Mesenchymal stem cell (in vitro differentiated cells and primary cell): ENCODE data around the gene SKIDA1. TPM values are rescaled to one million over a fixed set of nuclear protein-coding genes. Genes with fewer than 3 reads are reported as not detected.

ENCODE experiments used
- DNase-seq: peaks from one replicate; pipeline ENCODE4 v3.0.0-alpha.2; 2013
- H2AFZ ChIP-seq: one replicate; pipeline ENCODE4 v1.6.1; 2013; ENCODE audit warnings: low read depth, mild to moderate bottlenecking, control low read depth, inconsistent platforms, low read length, moderate library complexity
- H2AK5ac ChIP-seq: 2 replicates; pipeline ENCODE4 v1.6.1; 2013; ENCODE audit warnings: low read length, moderate library complexity, mild to moderate bottlenecking, inconsistent platforms; ENCODE audit not compliant: severe bottlenecking
- H2BK120ac ChIP-seq: one replicate; pipeline ENCODE4 v1.6.1; 2013; ENCODE audit warnings: low read depth, mild to moderate bottlenecking, inconsistent platforms, low read length, moderate library complexity
- H2BK12ac ChIP-seq, 2 experiments: one replicate each; pipeline ENCODE4 v1.6.1; 2013; ENCODE audit warnings: inconsistent platforms in 2 of 2, low read length in 2 of 2, mild to moderate bottlenecking in 2 of 2, moderate library complexity in 2 of 2, control low read depth in 1 of 2
- H2BK15ac ChIP-seq: one replicate; pipeline ENCODE4 v1.6.1; 2013; ENCODE audit warnings: mild to moderate bottlenecking, low read depth, inconsistent platforms; ENCODE audit not compliant: poor library complexity, severe bottlenecking
- H2BK5ac ChIP-seq: 2 replicates; pipeline ENCODE4 v1.6.1; 2013; ENCODE audit warnings: low read depth, mild to moderate bottlenecking, low read length, control low read depth, inconsistent platforms; ENCODE audit not compliant: poor library complexity, severe bottlenecking
- H3K14ac ChIP-seq, 2 experiments: one replicate each; pipeline ENCODE4 v1.6.1; 2013; ENCODE audit warnings: inconsistent platforms in 2 of 2, low read length in 2 of 2, control low read depth in 1 of 2, mild to moderate bottlenecking in 1 of 2, moderate library complexity in 1 of 2
- H3K18ac ChIP-seq, 2 experiments: one replicate each; pipeline ENCODE4 v1.6.1; 2013; ENCODE audit warnings: inconsistent platforms in 2 of 2, low read length in 2 of 2, control low read depth in 1 of 2, low read depth in 1 of 2, mild to moderate bottlenecking in 1 of 2
- H3K23ac ChIP-seq, 2 experiments: one replicate each; pipeline ENCODE4 v1.6.1; 2013; ENCODE audit warnings: inconsistent platforms in 2 of 2, low read length in 2 of 2, mild to moderate bottlenecking in 2 of 2, moderate library complexity in 2 of 2, control low read depth in 1 of 2
- H3K27ac ChIP-seq: 2 replicates; pipeline ENCODE4 v1.5.1; 2013; ENCODE audit warnings: mild to moderate bottlenecking, moderate library complexity, low read length, control low read depth, inconsistent platforms; ENCODE audit not compliant: poor library complexity, severe bottlenecking
- H3K27me3 ChIP-seq, 2 experiments: 2 replicates each; pipeline versions ENCODE4 v1.6.1 to v1.7.0; 2013; ENCODE audit warnings: low read length in 2 of 2, mild to moderate bottlenecking in 2 of 2, moderate library complexity in 2 of 2, control low read depth in 1 of 2, inconsistent platforms in 1 of 2; ENCODE audit not compliant: control insufficient read depth in 1 of 2, insufficient read depth in 1 of 2
- H3K36me3 ChIP-seq, 2 experiments: 2 replicates each; pipeline versions ENCODE4 v1.6.1 to v1.7.0; 2013; ENCODE audit warnings: low read length in 2 of 2, control low read depth in 1 of 2, inconsistent platforms in 1 of 2, low read depth in 1 of 2, mild to moderate bottlenecking in 1 of 2; ENCODE audit not compliant: insufficient read depth in 2 of 2, control insufficient read depth in 1 of 2
- H3K4ac ChIP-seq, 2 experiments: one replicate each; pipeline ENCODE4 v1.6.1; 2013; ENCODE audit warnings: inconsistent platforms in 2 of 2, low read length in 2 of 2, mild to moderate bottlenecking in 2 of 2, moderate library complexity in 2 of 2, control low read depth in 1 of 2, low read depth in 1 of 2
- H3K4me1 ChIP-seq: 2 replicates; pipeline ENCODE4 v1.6.1; 2013; ENCODE audit warnings: low read depth, low read length, control low read depth; ENCODE audit not compliant: control insufficient read depth, insufficient read depth
- H3K4me2 ChIP-seq: 2 replicates; pipeline ENCODE4 v1.6.1; 2013; ENCODE audit warnings: low read length, mild to moderate bottlenecking, inconsistent platforms; ENCODE audit not compliant: poor library complexity, severe bottlenecking
- H3K4me3 ChIP-seq, 2 experiments: 2 replicates each; pipeline versions ENCODE4 v1.5.1 to v1.7.0; 2013; ENCODE audit warnings: low read length in 2 of 2, mild to moderate bottlenecking in 2 of 2, control low read depth in 1 of 2, low read depth in 1 of 2; ENCODE audit not compliant: insufficient read depth in 1 of 2
- H3K79me1 ChIP-seq: replicated peaks from 2 replicates; pipeline ENCODE4 v1.6.1; 2013; ENCODE audit warnings: mild to moderate bottlenecking, control low read depth, low read length, inconsistent platforms; ENCODE audit not compliant: poor library complexity, severe bottlenecking
- H3K9ac ChIP-seq: 2 replicates; pipeline ENCODE4 v1.7.0; 2013; ENCODE audit warnings: mild to moderate bottlenecking, low read length, moderate library complexity
- H3K9me3 ChIP-seq: 2 replicates; pipeline ENCODE4 v1.7.0; 2013; ENCODE audit warnings: mild to moderate bottlenecking, low read length; ENCODE audit not compliant: control insufficient read depth
- H4K8ac ChIP-seq: one replicate; pipeline ENCODE4 v1.6.1; 2013; ENCODE audit warnings: inconsistent platforms, mild to moderate bottlenecking, low read length, moderate library complexity
- H4K91ac ChIP-seq: one replicate; pipeline ENCODE4 v1.6.1; 2013; ENCODE audit warnings: mild to moderate bottlenecking, low read length, inconsistent platforms
- WGBS: methylation state at CpG from one replicate; pipeline ENCODE4 v1.1.7; 2013; ENCODE audit warnings: mixed read lengths; 5-methylcytosine and 5-hydroxymethylcytosine counted together
- small RNA-seq: library from polyadenylated mRNA; stranded (forward); fragments of <200 nt; extraction: miRNeasy Mini kit (QIAGEN cat#:217004); gene quantifications from one replicate; pipeline ENCODE3, GENCODE V24; 2013; ENCODE audit warnings: low read depth

SKIDA1 gene

DNA sequence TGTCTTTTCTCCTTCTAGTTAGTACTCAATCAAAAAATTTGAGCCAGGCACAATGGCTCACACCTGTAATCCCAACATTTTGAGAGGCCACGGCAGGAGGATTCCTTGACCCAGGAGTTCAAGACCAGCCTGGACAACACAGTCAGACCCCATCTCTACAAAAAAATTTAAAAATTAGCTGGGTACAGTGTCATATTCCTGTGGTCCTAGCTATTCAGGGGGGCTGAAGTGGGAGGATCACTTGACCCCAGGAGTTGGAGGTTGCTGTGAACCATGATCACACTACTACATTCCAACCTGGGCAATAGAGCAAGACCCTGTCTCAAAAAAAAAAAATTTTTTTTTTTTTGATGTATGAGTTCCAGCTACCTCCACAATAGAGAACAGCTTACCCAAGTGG is 57.8 kb downstream of the SKIDA1 start:
- H3K27me3 ChIP-seq: no peaks in the 10 kb centered on the region
- no peak overlapping the region for H4K91ac ChIP-seq
- no peaks in the 10 kb centered on the region for H3K4me1 ChIP-seq
- no peak for DNase-seq
- no peak overlapping the region for H3K18ac ChIP-seq
- no peak overlapping the region for H3K4me2 ChIP-seq
- no peaks in the 10 kb centered on the region for H3K36me3 ChIP-seq
- no peak overlapping the region for H2BK5ac ChIP-seq
- no peak overlapping the region for H3K27ac ChIP-seq
- H3K4me3 ChIP-seq: no peak overlapping the region
- H3K14ac ChIP-seq: no peak overlapping the region
- H2AFZ ChIP-seq: no peak overlapping the region
- no peak overlapping the region for H2AK5ac ChIP-seq
- H2BK120ac ChIP-seq: no peak overlapping the region
- no peak overlapping the region for H3K23ac ChIP-seq
- no peak overlapping the region for H3K4ac ChIP-seq
- 100% methylated on average over 1 of the region's 1 CpG for WGBS
- H3K79me1 ChIP-seq: no peaks in the 10 kb centered on the region
- H3K9me3 ChIP-seq: no peaks in the 10 kb centered on the region
- H2BK12ac ChIP-seq: no peak overlapping the region
- no peak overlapping the region for H2BK15ac ChIP-seq
- H4K8ac ChIP-seq: no peak overlapping the region
- no peak overlapping the region for H3K9ac ChIP-seq

DNA sequence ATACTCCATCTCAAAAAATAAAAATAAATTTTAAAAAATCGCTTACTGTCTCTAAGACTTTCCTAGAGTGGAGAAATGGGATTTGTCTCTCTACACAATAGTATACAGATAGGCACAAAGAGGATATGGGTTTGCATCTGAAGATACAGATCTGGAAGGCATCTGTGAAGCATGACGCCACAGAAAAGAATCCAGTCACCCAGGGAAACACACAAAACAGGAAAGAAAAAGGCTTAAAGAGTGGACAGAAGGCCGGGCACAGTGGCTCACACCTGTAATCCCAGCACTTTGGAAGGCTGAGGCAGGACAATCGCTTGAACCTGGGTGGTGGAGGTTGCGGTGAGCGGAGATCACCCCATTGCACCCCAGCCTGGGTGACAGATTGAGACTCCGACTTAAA is 61.3 kb downstream of the SKIDA1 start:
- H3K4me3 ChIP-seq: no peak overlapping the region

More for the DNA sequence above, 61.3 kb downstream of the SKIDA1 start:
- Histone ChIP-seq H2BK5ac (no peak overlapping the region), H3K79me1 (no peaks in the 10 kb centered on the region), H3K23ac (no peak overlapping the region), H3K27me3 (no peaks in the 10 kb centered on the region), H3K4ac (no peak overlapping the region), H2AFZ (no peak overlapping the region), H3K27ac (no peak overlapping the region), H4K91ac (no peak overlapping the region), H3K36me3 (no peaks in the 10 kb centered on the region), H2BK15ac (no peak overlapping the region), H3K4me2 (no peak overlapping the region), H3K4me1 (no peaks in the 10 kb centered on the region), H2AK5ac (no peak overlapping the region), H3K14ac (no peak overlapping the region), H2BK120ac (no peak overlapping the region), H3K18ac (no peak overlapping the region), H3K9me3 (no peaks in the 10 kb centered on the region), H2BK12ac (no peak overlapping the region), H3K9ac (no peak overlapping the region), H4K8ac (no peak overlapping the region)
- peak; percentile 33 for DNase-seq
- WGBS: 91% methylated on average over 5 of the region's 7 CpGs

Small RNA genes within 50 kb of the gene (small RNA-seq; reads per million reads assigned to genes)
- gene MIR1915 (2.6 reads per million), gene RF00019 (not detected), gene RNU6-306P (not detected)
